Activated gamma-delta T cell treated with Interleukin-2 at 50 U/mL for 16 hours (primary cell): ENCODE results near the gene KDM4B.

Experiments used
- DNase-seq: peaks from one replicate; pipeline ENCODE4 v3.0.0-alpha.2; 2020

Gene KDM4B

GRCh38 chr19:5112175-5112574, 143.3 kb downstream of the KDM4B start:
- DNase-seq: no peak

GRCh38 chr19:5112681-5113575, 144.0 kb downstream of the KDM4B start:
- no peak for DNase-seq

GRCh38 chr19:5113633-5114586, 145.0 kb downstream of the KDM4B start:
- no peak for DNase-seq

- DNase-seq: no peak
Measured at GRCh38 chr19:5114727-5115126, 145.8 kb downstream of the KDM4B start.

GRCh38 chr19:5115351-5115750, 146.4 kb downstream of the KDM4B start:
- DNase-seq: no peak

GRCh38 chr19:5115771-5116202, 146.9 kb downstream of the KDM4B start:
- DNase-seq: no peak

GRCh38 chr19:5116292-5116691, 147.4 kb downstream of the KDM4B start:
- DNase-seq: no peak

GRCh38 chr19:5117421-5117820, 148.5 kb downstream of the KDM4B start:
- no peak for DNase-seq

GRCh38 chr19:5118026-5118425, 149.1 kb downstream of the KDM4B start:
- DNase-seq: no peak

GRCh38 chr19:5119297-5119998, 150.5 kb downstream of the KDM4B start:
- no peak for DNase-seq

- no peak for DNase-seq
Measured at GRCh38 chr19:5120321-5120720, 151.4 kb downstream of the KDM4B start.

GRCh38 chr19:5120833-5121232, 151.9 kb downstream of the KDM4B start:
- no peak for DNase-seq

GRCh38 chr19:5121266-5122120, 152.6 kb downstream of the KDM4B start:
- no peak for DNase-seq

GRCh38 chr19:5122121-5122400, 153.1 kb downstream of the KDM4B start:
- no peak for DNase-seq

- no peak for DNase-seq
Measured at GRCh38 chr19:5122671-5123409, 153.9 kb downstream of the KDM4B start.

GRCh38 chr19:5123646-5124045, 154.7 kb downstream of the KDM4B start:
- DNase-seq: no peak

GRCh38 chr19:5124111-5124855, 155.4 kb downstream of the KDM4B start:
- no peak for DNase-seq

GRCh38 chr19:5125376-5125775, 156.5 kb downstream of the KDM4B start:
- DNase-seq: no peak

GRCh38 chr19:5125797-5126497, 157.0 kb downstream of the KDM4B start:
- no peak for DNase-seq
